HG03378 (cell line): Measurements from ENCODE around the gene CD164L2.
"Not testable (repeated sequence)": the region's sequence is repeated elsewhere in the genome, so short reads cannot be mapped to it uniquely, and the experiment has no call there.

ENCODE experiments used
- ATAC-seq: cut with Tn5 transposase; IDR thresholded peaks from one replicate; pipeline ENCODE4 v1.9.1; 2021; ENCODE audit warnings: mild to moderate bottlenecking, moderate library complexity; ENCODE audit not compliant: unreplicated experiment

Gene CD164L2

GRCh38 chr1:27383039-27383605 lies at the start of gene CD164L2:
Gene CD164L2 (minus strand): TSS chr1:27383333. CDS start chr1:27383239, 94 bp downstream.
- no peak for ATAC-seq

- ATAC-seq = not testable (repeated sequence)
Measured at GRCh38 chr1:27432725-27433124, 49.6 kb upstream of the CD164L2 start.

- ATAC-seq = no peak
Measured at GRCh38 chr1:27431601-27431940, 48.4 kb upstream of the CD164L2 start.

- ATAC-seq = no peak
Measured at GRCh38 chr1:27430903-27431600, 47.9 kb upstream of the CD164L2 start.

- ATAC-seq = no peak
Measured at GRCh38 chr1:27429029-27429425, 45.9 kb upstream of the CD164L2 start.

- ATAC-seq = no peak
Measured at GRCh38 chr1:27428316-27429028, 45.3 kb upstream of the CD164L2 start.

GRCh38 chr1:27427816-27428315 lies 44.7 kb upstream of the CD164L2 start:
- ATAC-seq = no peak

- no peak for ATAC-seq
Measured at GRCh38 chr1:27427329-27427728, 44.2 kb upstream of the CD164L2 start.

GRCh38 chr1:27423709-27424108 lies 40.6 kb upstream of the CD164L2 start:
- ATAC-seq = no peak

GRCh38 chr1:27418326-27419185 lies 35.4 kb upstream of the CD164L2 start:
- peak; percentile 50 for ATAC-seq

- no peak for ATAC-seq
Measured at GRCh38 chr1:27417713-27418112, 34.6 kb upstream of the CD164L2 start.

GRCh38 chr1:27416387-27417111 lies 33.4 kb upstream of the CD164L2 start:
- no peak for ATAC-seq

- ATAC-seq = no peak
Measured at GRCh38 chr1:27414091-27414490, 31.0 kb upstream of the CD164L2 start.

GRCh38 chr1:27413004-27413403 lies 29.9 kb upstream of the CD164L2 start:
- ATAC-seq = no peak

GRCh38 chr1:27412502-27412901 lies 29.4 kb upstream of the CD164L2 start:
- no peak for ATAC-seq

- no peak for ATAC-seq
Measured at GRCh38 chr1:27410709-27411108, 27.6 kb upstream of the CD164L2 start.

- ATAC-seq = no peak
Measured at GRCh38 chr1:27409669-27410068, 26.5 kb upstream of the CD164L2 start.

GRCh38 chr1:27408151-27408550 lies 25.0 kb upstream of the CD164L2 start:
- no peak for ATAC-seq

- ATAC-seq = not testable (repeated sequence)
Measured at GRCh38 chr1:27406791-27407190, 23.7 kb upstream of the CD164L2 start.

- no peak for ATAC-seq
Measured at GRCh38 chr1:27406362-27406680, 23.2 kb upstream of the CD164L2 start.
